Sigmoid colon (tissue), 7 donors: Measurements from ENCODE around the gene NOS3. TPM values are rescaled to one million over a fixed set of nuclear protein-coding genes. Genes with fewer than 3 reads are reported as not detected.

ENCODE experiments used
- DNase-seq: peaks from one replicate; pipeline ENCODE4 v3.0.0-alpha.2; 2019
- H3K27ac ChIP-seq, 4 donors: fragments of 200-600 bp; sonication (generic); one replicate each; pipeline ENCODE4 v1.5.1; 2016 to 2019; ENCODE audit warnings: mild to moderate bottlenecking in 1 of 4
- H3K27me3 ChIP-seq, 3 donors: fragments of 200-600 bp; sonication (generic); one replicate each; pipeline ENCODE4 v1.5.1; 2019; ENCODE audit warnings: mild to moderate bottlenecking in 1 of 3
- H3K36me3 ChIP-seq, 4 donors: fragments of 200-600 bp; sonication (generic); one replicate each; pipeline ENCODE4 v1.5.1; 2016 to 2019
- H3K4me1 ChIP-seq, 4 donors: fragments of 200-600 bp; sonication (generic); one replicate each; pipeline ENCODE4 v1.5.1; 2017 to 2019
- H3K4me3 ChIP-seq, 4 donors: fragments of 200-600 bp; sonication (generic); one replicate each; pipeline ENCODE4 v1.5.1; 2017 to 2019; ENCODE audit warnings: mild to moderate bottlenecking in 2 of 4, moderate library complexity in 1 of 4
- H3K9me3 ChIP-seq, 4 donors: fragments of 200-600 bp in 3 of 4; sonication (generic) in 3 of 4; one replicate each; pipeline versions ENCODE4 v1.5.1 to v1.6.1; 2013 to 2019
- CTCF ChIP-seq, 4 experiments: fragments of 450-650 bp in 3 of 4; fragments of 200-600 bp in 1 of 4; IDR thresholded peaks; one replicate each; pipeline ENCODE4 v1.5.1; 2016 to 2019; ENCODE audit warnings: antibody characterized with exemption in 4 of 4, mild to moderate bottlenecking in 3 of 4, moderate library complexity in 2 of 4
- EP300 ChIP-seq, 4 donors: sonication (generic); formaldehyde crosslinking; IDR thresholded peaks; one replicate each; pipeline ENCODE4 v1.6.1; 2017; ENCODE audit warnings: antibody characterized with exemption in 4 of 4
- POLR2A ChIP-seq, 2 donors: fragments of 450-650 bp; IDR thresholded peaks; one replicate each; pipeline ENCODE4 v1.6.1; 2016; ENCODE audit warnings: antibody characterized with exemption in 2 of 2, mild to moderate bottlenecking in 2 of 2, moderate library complexity in 2 of 2
- POLR2AphosphoS5 ChIP-seq, 4 donors: sonication (generic); formaldehyde crosslinking; IDR thresholded peaks; one replicate each; pipeline ENCODE4 v1.6.1; 2017; ENCODE audit warnings: antibody characterized with exemption in 4 of 4
- WGBS, 2 donors: extraction: QIAGEN DNeasy Blood & Tissue Kit; methylation state at CpG; one replicate each; pipeline ENCODE4 v1.1.7; 2013; 5-methylcytosine and 5-hydroxymethylcytosine counted together
- intact Hi-C: fragments of 100-400 bp; cut with DNase I; formaldehyde crosslinking; loops from one replicate; pipeline ENCODE4 v1.15.1; 2023
- polyA plus RNA-seq, 3 donors: library from polyadenylated mRNA; stranded (reverse); fragments of 200-250 nt; gene quantifications; one replicate each; pipeline ENCODE4 v1.2.3, GENCODE V29; 2013
- total RNA-seq, 4 donors: library from RNA; depleted of rRNA; stranded (reverse); fragments of >200 nt; gene quantifications; one replicate each; pipeline ENCODE4 v1.1.0, GENCODE V29; 2016
- donor health status: healthy with polysubstance abuse.
- donor health status: Bipolar disorder and iron deficiency.
- donor health status: healthy.

Gene NOS3
- total and polyA plus RNA-seq, 7 donors, result 0.23 to 7.2 (median 1.8) TPM

GRCh38 chr7:151028948-151029501 lies 38.2 kb downstream of the NOS3 start:
- no peaks in the 10 kb centered on the region for H3K9me3 ChIP-seq
- no peak for DNase-seq
- WGBS, 2 donors, result 45 to 65% methylated on average over 17 of the region's 17 CpGs
- H3K27ac ChIP-seq, result peak overlapping the region; percentile 82 to 89 (median 84)
- peaks cover 0 to 5% (median 2%) of the 10 kb centered on the region in 4 donors for H3K36me3 ChIP-seq
- H3K4me3 ChIP-seq, result peak overlapping the region; percentile 62 to 77 (median 68)
- intact Hi-C loops, result loop anchor here (2.0 to 5.0 kb wide), 3 partner anchors 30 to 82 kb away; partner anchors contain the start of gene SLC4A2
- TF ChIP-seq POLR2A (IDR thresholded peaks at IDR 0.05), result no peak
- TF ChIP-seq POLR2AphosphoS5 (IDR thresholded peaks at IDR 0.05), result no peak
- no peak for TF ChIP-seq CTCF (IDR thresholded peaks at IDR 0.05)
- TF ChIP-seq EP300 (IDR thresholded peaks at IDR 0.05), result no peak
- peaks cover 0 to 23% (median 15%) of the 10 kb centered on the region in 4 donors for H3K4me1 ChIP-seq
- no peaks in the 10 kb centered on the region for H3K27me3 ChIP-seq

- Histone ChIP-seq H3K4me3 (no peak overlapping the region), H3K4me1 (peaks cover 0 to 23% (median 15%) of the 10 kb centered on the region in 4 donors), H3K27me3 (no peaks in the 10 kb centered on the region), H3K27ac (no peak overlapping the region), H3K9me3 (no peaks in the 10 kb centered on the region), H3K36me3 (peaks cover 0 to 25% (median 13%) of the 10 kb centered on the region in 4 donors)
- WGBS, 2 donors, result 93 to 95% methylated on average over 4 of the region's 4 CpGs
- TF ChIP-seq POLR2AphosphoS5 (IDR thresholded peaks at IDR 0.05), result peak in 1 of 4 donors; percentile 28
- TF ChIP-seq POLR2A (IDR thresholded peaks at IDR 0.05), result no peak
- DNase-seq, result no peak
- intact Hi-C loops, result no loop called here
Measured at GRCh38 chr7:151031011-151031410, 40.2 kb downstream of the NOS3 start.

GRCh38 chr7:151032936-151033863 lies 42.4 kb downstream of the NOS3 start:
- Histone ChIP-seq H3K9me3 (no peaks in the 10 kb centered on the region), H3K36me3 (peaks cover 0 to 47% (median 21%) of the 10 kb centered on the region in 4 donors), H3K27ac (no peak overlapping the region), H3K4me1 (peaks cover 0 to 18% (median 14%) of the 10 kb centered on the region in 4 donors), H3K27me3 (no peaks in the 10 kb centered on the region), H3K4me3 (no peak overlapping the region)
- no peak for TF ChIP-seq POLR2AphosphoS5 (IDR thresholded peaks at IDR 0.05)
- no peak for TF ChIP-seq EP300 (IDR thresholded peaks at IDR 0.05)
- no peak for TF ChIP-seq CTCF (IDR thresholded peaks at IDR 0.05)
- TF ChIP-seq POLR2A (IDR thresholded peaks at IDR 0.05), result no peak
- 91% methylated on average over 17 of the region's 17 CpGs for WGBS, 2 donors
- intact Hi-C loops, result no loop called here
- DNase-seq, result no peak

GRCh38 chr7:151033864-151034249 lies 43.0 kb downstream of the NOS3 start:
- Histone ChIP-seq H3K36me3 (peaks cover 0 to 47% (median 21%) of the 10 kb centered on the region in 4 donors), H3K9me3 (no peaks in the 10 kb centered on the region), H3K4me1 (peaks cover 0 to 21% (median 16%) of the 10 kb centered on the region in 4 donors), H3K27me3 (no peaks in the 10 kb centered on the region), H3K27ac (no peak overlapping the region), H3K4me3 (no peak overlapping the region)
- no peak for TF ChIP-seq POLR2AphosphoS5 (IDR thresholded peaks at IDR 0.05)
- TF ChIP-seq CTCF (IDR thresholded peaks at IDR 0.05), result no peak
- TF ChIP-seq POLR2A (IDR thresholded peaks at IDR 0.05), result no peak
- no peak for TF ChIP-seq EP300 (IDR thresholded peaks at IDR 0.05)
- no peak for DNase-seq
- 88 to 93% methylated on average over 5 of the region's 5 CpGs for WGBS, 2 donors
- intact Hi-C loops, result no loop called here
